ENCODE data around the gene MECP2.

DNA sequence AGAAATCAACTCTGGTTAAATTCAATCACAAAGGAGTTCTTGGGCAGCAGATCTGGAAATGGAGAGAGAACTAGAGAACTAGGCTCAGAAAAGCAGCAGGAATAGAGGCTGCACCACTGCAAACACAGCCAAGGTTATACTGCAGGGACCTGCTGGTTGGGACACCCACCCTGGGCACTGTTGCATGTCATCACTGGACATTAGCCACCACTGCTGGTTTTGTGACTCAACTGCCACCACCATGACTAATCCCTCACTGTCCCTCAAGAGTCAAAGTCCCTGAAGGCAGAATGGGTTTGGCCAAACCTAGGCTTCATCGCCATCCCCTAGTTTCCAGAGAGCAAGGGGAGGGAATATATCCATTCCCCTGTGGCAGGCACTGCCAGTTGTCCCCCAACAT, 39.7 kb downstream of the MECP2 start:
- TF ChIP-seq, protein P1, sequence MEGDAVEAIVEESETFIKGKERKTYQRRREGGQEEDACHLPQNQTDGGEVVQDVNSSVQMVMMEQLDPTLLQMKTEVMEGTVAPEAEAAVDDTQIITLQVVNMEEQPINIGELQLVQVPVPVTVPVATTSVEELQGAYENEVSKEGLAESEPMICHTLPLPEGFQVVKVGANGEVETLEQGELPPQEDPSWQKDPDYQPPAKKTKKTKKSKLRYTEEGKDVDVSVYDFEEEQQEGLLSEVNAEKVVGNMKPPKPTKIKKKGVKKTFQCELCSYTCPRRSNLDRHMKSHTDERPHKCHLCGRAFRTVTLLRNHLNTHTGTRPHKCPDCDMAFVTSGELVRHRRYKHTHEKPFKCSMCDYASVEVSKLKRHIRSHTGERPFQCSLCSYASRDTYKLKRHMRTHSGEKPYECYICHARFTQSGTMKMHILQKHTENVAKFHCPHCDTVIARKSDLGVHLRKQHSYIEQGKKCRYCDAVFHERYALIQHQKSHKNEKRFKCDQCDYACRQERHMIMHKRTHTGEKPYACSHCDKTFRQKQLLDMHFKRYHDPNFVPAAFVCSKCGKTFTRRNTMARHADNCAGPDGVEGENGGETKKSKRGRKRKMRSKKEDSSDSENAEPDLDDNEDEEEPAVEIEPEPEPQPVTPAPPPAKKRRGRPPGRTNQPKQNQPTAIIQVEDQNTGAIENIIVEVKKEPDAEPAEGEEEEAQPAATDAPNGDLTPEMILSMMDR (IDR thresholded peaks at IDR 0.05) = no peak
- TF ChIP-seq POLR2AphosphoS5 (IDR thresholded peaks at IDR 0.05) (no peak), POLR2A (IDR thresholded peaks at IDR 0.05) (no peak)
